DOHH2 (cell line): ENCODE results near the gene TANGO2.

Experiments
- EZH2phosphoT487 ChIP-seq: fragments of 200-600 bp; sonication (generic); IDR thresholded peaks from 2 replicates; pipeline ENCODE4 v1.6.1; 2017; ENCODE audit warnings: borderline replicate concordance, mild to moderate bottlenecking, antibody characterized with exemption, low read length, moderate library complexity, mixed read lengths
- TF ChIP-seq, protein P1 (sequence below): fragments of 200-600 bp; sonication (generic); IDR thresholded peaks from one replicate; pipeline ENCODE4 v1.5.1; 2014; ENCODE audit warnings: antibody characterized with exemption, mild to moderate bottlenecking, low read depth, low read length; ENCODE audit not compliant: poor library complexity, severe bottlenecking

DNA sequence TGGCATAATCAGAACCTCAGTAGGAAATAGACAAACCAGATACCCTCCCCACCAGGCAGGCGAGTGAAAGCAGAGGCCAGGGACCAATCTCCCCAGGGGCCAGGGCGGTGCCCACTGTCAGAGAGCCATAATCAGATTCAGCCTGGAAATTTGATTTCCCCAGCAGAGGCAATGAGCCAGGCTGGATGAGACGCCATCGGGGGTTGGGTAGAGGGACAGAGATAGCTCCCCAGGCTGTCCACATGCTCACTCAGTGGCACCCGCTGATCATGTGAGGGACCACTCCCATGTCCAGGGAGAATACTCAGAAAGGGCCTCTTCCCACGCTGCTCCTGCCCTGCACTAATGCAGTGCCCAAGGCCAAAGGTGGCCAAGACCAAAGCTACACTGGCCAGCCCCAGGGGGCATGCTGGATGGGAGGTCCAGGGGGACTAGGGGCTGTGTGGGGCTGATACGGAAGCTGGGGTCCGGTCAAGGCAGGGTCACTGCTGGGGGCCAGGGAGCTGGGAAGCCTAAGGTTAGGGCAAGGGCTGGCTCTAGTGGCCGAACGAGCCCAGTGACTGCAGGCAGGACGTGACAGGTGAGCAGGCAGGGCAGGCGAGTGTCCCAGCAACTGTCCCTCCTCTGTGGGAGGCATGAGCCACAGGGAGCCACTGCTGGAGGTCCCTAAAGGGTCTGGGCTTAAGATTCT is 24.1 kb upstream of the TANGO2 start:
- TF ChIP-seq, protein P1, sequence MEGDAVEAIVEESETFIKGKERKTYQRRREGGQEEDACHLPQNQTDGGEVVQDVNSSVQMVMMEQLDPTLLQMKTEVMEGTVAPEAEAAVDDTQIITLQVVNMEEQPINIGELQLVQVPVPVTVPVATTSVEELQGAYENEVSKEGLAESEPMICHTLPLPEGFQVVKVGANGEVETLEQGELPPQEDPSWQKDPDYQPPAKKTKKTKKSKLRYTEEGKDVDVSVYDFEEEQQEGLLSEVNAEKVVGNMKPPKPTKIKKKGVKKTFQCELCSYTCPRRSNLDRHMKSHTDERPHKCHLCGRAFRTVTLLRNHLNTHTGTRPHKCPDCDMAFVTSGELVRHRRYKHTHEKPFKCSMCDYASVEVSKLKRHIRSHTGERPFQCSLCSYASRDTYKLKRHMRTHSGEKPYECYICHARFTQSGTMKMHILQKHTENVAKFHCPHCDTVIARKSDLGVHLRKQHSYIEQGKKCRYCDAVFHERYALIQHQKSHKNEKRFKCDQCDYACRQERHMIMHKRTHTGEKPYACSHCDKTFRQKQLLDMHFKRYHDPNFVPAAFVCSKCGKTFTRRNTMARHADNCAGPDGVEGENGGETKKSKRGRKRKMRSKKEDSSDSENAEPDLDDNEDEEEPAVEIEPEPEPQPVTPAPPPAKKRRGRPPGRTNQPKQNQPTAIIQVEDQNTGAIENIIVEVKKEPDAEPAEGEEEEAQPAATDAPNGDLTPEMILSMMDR: no peak
- no peak for TF ChIP-seq EZH2phosphoT487
